IMR-90 (cell line): ENCODE measurements around the gene CSF2RB. TPM values are rescaled to one million over a fixed set of nuclear protein-coding genes. Genes with fewer than 3 reads are reported as not detected.

Experiments
- ATAC-seq: fragments of 200-7000 bp; cut with Tn5 transposase; 2 replicates; pipeline ENCODE4 v1.9.1; 2020; ENCODE audit warnings: low read depth, mild to moderate bottlenecking, moderate library complexity
- BruUV-seq: library from RNA; stranded (reverse); fragments of 400-500 nt; replicated peaks from 2 replicates; lab custom pipeline; 2021; lab: Mats Ljungman, UMichigan
- CTCF ChIA-PET: fragments of 300-600 bp; formaldehyde crosslinking; extraction: SDS; loops from one replicate; lab custom pipeline; 2021; ENCODE audit warnings: antibody characterized with exemption; lab: Yijun Ruan, JAX
- POLR2A ChIA-PET: fragments of 300-600 bp; sonication (Branson Sonifier 250); formaldehyde crosslinking; loops from one replicate; lab custom pipeline; 2022; ENCODE audit warnings: antibody characterized with exemption; ENCODE audit not compliant: unreplicated experiment; lab: Charles Lee
- DNase-seq: peaks from one replicate; pipeline ENCODE4 v3.0.0; 2013
- H2AFZ ChIP-seq: replicated peaks from 2 replicates; pipeline ENCODE3; 2013; ENCODE audit warnings: low read length, mild to moderate bottlenecking; ENCODE audit not compliant: poor library complexity
- H2AK5ac ChIP-seq: 2 replicates; pipeline ENCODE4 v1.6.1; 2013; ENCODE audit warnings: low read depth, low read length, inconsistent platforms
- H2AK9ac ChIP-seq: replicated peaks from 2 replicates; pipeline ENCODE3; 2013; ENCODE audit warnings: mild to moderate bottlenecking, low read depth, low read length, moderate library complexity; ENCODE audit not compliant: poor library complexity
- H2BK120ac ChIP-seq: 2 replicates; pipeline ENCODE4 v1.6.1; 2013; ENCODE audit warnings: low read depth, low read length, inconsistent platforms
- H2BK15ac ChIP-seq: 3 replicates; pipeline ENCODE4 v1.6.1; 2013; ENCODE audit warnings: low read depth, low read length, inconsistent platforms
- H2BK20ac ChIP-seq: 2 replicates; pipeline ENCODE4 v1.6.1; 2013; ENCODE audit warnings: low read depth, mild to moderate bottlenecking, inconsistent platforms, low read length, moderate library complexity
- H2BK5ac ChIP-seq: 2 replicates; pipeline ENCODE4 v1.6.1; 2013; ENCODE audit warnings: mild to moderate bottlenecking, low read depth, low read length, inconsistent platforms; ENCODE audit not compliant: poor library complexity, severe bottlenecking
- H3K14ac ChIP-seq: replicated peaks from 2 replicates; pipeline ENCODE4 v1.6.1; 2013; ENCODE audit warnings: low read depth, low read length, inconsistent platforms
- H3K18ac ChIP-seq: 2 replicates; pipeline ENCODE4 v1.6.1; 2013; ENCODE audit warnings: low read depth, low read length, control low read depth
- H3K23ac ChIP-seq: 2 replicates; pipeline ENCODE4 v1.6.1; 2013; ENCODE audit warnings: low read depth, low read length, inconsistent platforms
- H3K27ac ChIP-seq: 2 replicates; pipeline ENCODE4 v1.5.1; 2013; ENCODE audit warnings: mild to moderate bottlenecking, control low read depth, low read length; ENCODE audit not compliant: insufficient read depth
- H3K27me3 ChIP-seq: 2 replicates; pipeline ENCODE4 v1.6.1; 2013; ENCODE audit warnings: low read length; ENCODE audit not compliant: control insufficient read depth, insufficient read depth
- H3K36me3 ChIP-seq: 2 replicates; pipeline ENCODE4 v1.6.1; 2013; ENCODE audit warnings: low read length, mixed read lengths; ENCODE audit not compliant: control insufficient read depth, insufficient read depth
- H3K4ac ChIP-seq: 2 replicates; pipeline ENCODE4 v1.6.1; 2013; ENCODE audit warnings: low read depth, low read length, inconsistent platforms
- H3K4me1 ChIP-seq: 2 replicates; pipeline ENCODE4 v1.6.1; 2013; ENCODE audit warnings: low read length, mixed read lengths; ENCODE audit not compliant: control insufficient read depth, insufficient read depth
- H3K4me2 ChIP-seq: 2 replicates; pipeline ENCODE4 v1.6.1; 2013; ENCODE audit warnings: low read depth, mild to moderate bottlenecking, control low read depth, low read length, moderate library complexity
- H3K4me3 ChIP-seq: 2 replicates; pipeline ENCODE4 v1.5.1; 2013; ENCODE audit warnings: low read depth, mild to moderate bottlenecking, control low read depth, low read length, moderate library complexity; ENCODE audit not compliant: insufficient read depth
- H3K56ac ChIP-seq: 2 replicates; pipeline ENCODE4 v1.6.1; 2013; ENCODE audit warnings: low read length, inconsistent platforms; ENCODE audit not compliant: insufficient read depth; ENCODE audit errors: extremely low read depth
- H3K79me1 ChIP-seq, 2 experiments: 2 replicates each; pipeline ENCODE4 v1.6.1; 2013; ENCODE audit warnings: low read length in 2 of 2, inconsistent platforms in 1 of 2, low read depth in 1 of 2
- H3K9ac ChIP-seq: 2 replicates; pipeline ENCODE4 v1.6.1; 2013; ENCODE audit warnings: low read depth, low read length, control low read depth
- H3K9me1 ChIP-seq: 2 replicates; pipeline ENCODE4 v1.6.1; 2013; ENCODE audit warnings: low read length, inconsistent platforms; ENCODE audit not compliant: insufficient read depth
- H3K9me3 ChIP-seq: 2 replicates; pipeline ENCODE4 v1.6.1; 2013; ENCODE audit warnings: low read length; ENCODE audit not compliant: control insufficient read depth, insufficient read depth
- H4K20me1 ChIP-seq: 2 replicates; pipeline ENCODE4 v1.6.1; 2013; ENCODE audit warnings: low read length, inconsistent platforms; ENCODE audit not compliant: insufficient read depth
- H4K5ac ChIP-seq: 2 replicates; pipeline ENCODE4 v1.6.1; 2013; ENCODE audit warnings: mild to moderate bottlenecking, low read depth, low read length, control low read depth
- H4K8ac ChIP-seq, 2 experiments: 2 replicates each; pipeline ENCODE4 v1.6.1; 2013; ENCODE audit warnings: low read depth in 2 of 2, low read length in 2 of 2, control low read depth in 1 of 2, inconsistent platforms in 1 of 2
- H4K91ac ChIP-seq: 2 replicates; pipeline ENCODE4 v1.6.1; 2013; ENCODE audit warnings: low read depth, low read length, inconsistent platforms; ENCODE audit not compliant: insufficient read depth
- CEBPB ChIP-seq: IDR thresholded peaks from 2 replicates; pipeline ENCODE4 v1.6.1; 2012; ENCODE audit warnings: low read depth, low read length, improper control_type of control experiment
- FOS ChIP-seq: fragments of 150-350 bp; IDR thresholded peaks from 2 replicates; pipeline ENCODE4 v1.6.1; 2016; ENCODE audit warnings: low read depth, low read length
- MAFK ChIP-seq: IDR thresholded peaks from 2 replicates; pipeline ENCODE4 v1.6.1; 2012; ENCODE audit warnings: low read depth, low read length, improper control_type of control experiment
- MXI1 ChIP-seq: IDR thresholded peaks from 2 replicates; pipeline ENCODE4 v1.6.1; 2012; ENCODE audit warnings: low read depth, mild to moderate bottlenecking, low read length, moderate library complexity, borderline replicate concordance
- POLR2A ChIP-seq: IDR thresholded peaks from 2 replicates; pipeline ENCODE4 v1.6.1; 2012; ENCODE audit warnings: mild to moderate bottlenecking, low read depth, low read length
- RAD21 ChIP-seq: IDR thresholded peaks from 2 replicates; pipeline ENCODE4 v1.6.1; 2012; ENCODE audit warnings: low read length, improper control_type of control experiment
- RCOR1 ChIP-seq: IDR thresholded peaks from 2 replicates; pipeline ENCODE4 v1.6.1; 2012; ENCODE audit warnings: mild to moderate bottlenecking, low read length, improper control_type of control experiment; ENCODE audit not compliant: insufficient replicate concordance
- SMC3 ChIP-seq: fragments of 150-350 bp; IDR thresholded peaks from 2 replicates; pipeline ENCODE4 v1.6.1; 2016; ENCODE audit warnings: low read depth, mild to moderate bottlenecking, antibody characterized with exemption, low read length, moderate library complexity
- WGBS, 2 experiments: methylation state at CpG; one replicate each; pipeline versions ENCODE4 v1.1.5 to v1.1.7; 2013; ENCODE audit warnings: missing lambda C conversion rate in 2 of 2; ENCODE audit not compliant: insufficient read length in 1 of 2; ENCODE audit errors: extremely low coverage in 2 of 2; 5-methylcytosine and 5-hydroxymethylcytosine counted together
- dilution Hi-C: fragments of 300-500 bp; cut with HindIII; formaldehyde crosslinking; loops from one replicate; pipeline ENCODE4 v1.14.3; 2018; ENCODE audit warnings: low sequenced_read_pairs; ENCODE audit not compliant: unreplicated experiment
- in situ Hi-C: fragments of 300-500 bp; cut with MboI; formaldehyde crosslinking; loops from 3 replicates; pipeline ENCODE4 v1.14.3; 2019; ENCODE audit warnings: low sequenced_read_pairs, inconsistent platforms, mixed read lengths
- intact Hi-C: fragments of 100-400 bp; cut with micrococcal nuclease; formaldehyde crosslinking; loops from 2 replicates; pipeline ENCODE4 v1.10.0; 2022
- polyA plus RNA-seq, 3 experiments: library from polyadenylated mRNA; depleted of rRNA; stranded (reverse); fragments of >200 nt; gene quantifications; 2 replicates each; pipeline ENCODE4 v1.2.3, GENCODE V29; 2012; ENCODE audit warnings: low replicate concordance in 1 of 3
- total RNA-seq: library from RNA; depleted of rRNA; stranded (reverse); fragments of >200 nt; gene quantifications from 2 replicates; pipeline ENCODE4 v1.2.3, GENCODE V29; 2012
- TF ChIP-seq, protein P1 (sequence below): conservative IDR thresholded peaks from 2 replicates; pipeline ENCODE4 v1.5.1; 2012; ENCODE audit warnings: mild to moderate bottlenecking, low read depth, low read length, improper control_type of control experiment
- TF ChIP-seq, protein P2 (sequence below): fragments of 150-350 bp; IDR thresholded peaks from 2 replicates; pipeline ENCODE4 v1.6.1; 2016; ENCODE audit warnings: low read depth, mild to moderate bottlenecking, low read length, moderate library complexity, borderline replicate concordance

CSF2RB gene
- total and polyA plus RNA-seq, 2 of the 4 experiments (the other 2 are of a cell fraction) = not detected

DNA sequence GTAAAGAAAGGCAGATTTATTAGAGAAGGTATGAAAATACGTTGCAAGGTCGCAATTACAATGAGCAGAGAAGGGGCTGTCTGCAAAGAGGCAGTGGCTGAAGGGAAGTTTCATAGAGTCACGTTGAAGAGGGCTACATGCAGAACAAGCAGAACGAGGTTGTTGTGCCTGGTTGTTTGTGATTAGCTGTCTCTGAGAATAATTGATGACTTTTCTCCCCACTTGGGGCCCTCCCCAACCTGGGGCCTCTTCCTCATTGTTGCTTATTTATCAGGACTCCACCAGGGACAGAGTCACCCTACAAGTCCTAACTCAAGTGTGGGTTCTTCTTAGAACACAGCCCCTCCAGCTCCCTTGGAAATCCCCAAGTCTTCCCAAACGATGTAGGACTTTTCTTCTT lies 29.1 kb downstream of the CSF2RB start:
- Histone ChIP-seq H4K91ac (no peak overlapping the region), H4K20me1 (no peaks in the 10 kb centered on the region), H2BK120ac (no peak overlapping the region), H3K27ac (no peak overlapping the region), H2BK15ac (no peak overlapping the region), H3K23ac (no peak overlapping the region), H2AK5ac (no peak overlapping the region), H3K9ac (no peak overlapping the region), H2AFZ (no peak overlapping the region), H3K56ac (no peak overlapping the region), H3K79me1 (no peaks in the 10 kb centered on the region), H3K4me1 (no peaks in the 10 kb centered on the region), H3K36me3 (no peaks in the 10 kb centered on the region), H4K8ac (no peak overlapping the region), H3K27me3 (peaks cover 31% of the 10 kb centered on the region), H3K4me2 (no peak overlapping the region), H4K5ac (no peak overlapping the region), H3K4me3 (no peak overlapping the region), H2AK9ac (no peak overlapping the region), H3K9me3 (no peaks in the 10 kb centered on the region), H2BK20ac (no peak overlapping the region), H3K18ac (no peak overlapping the region), H3K9me1 (no peaks in the 10 kb centered on the region), H3K14ac (no peak overlapping the region), H2BK5ac (no peak overlapping the region), H3K4ac (no peak overlapping the region)
- 33% methylated on average over 2 of the region's 5 CpGs; no CpG with 5 or more reads in 1 of the 2 experiments for WGBS, 2 experiments
- in situ Hi-C loops = no loop called here
- ChIA-PET CTCF (no interaction called here), POLR2A (no interaction called here)
- intact Hi-C loops = no loop called here
- dilution Hi-C loops = no loop called here
- ATAC-seq (no peak), DNase-seq (no peak)
- TF ChIP-seq FOS = no peak
- TF ChIP-seq RAD21 = no peak
- no peak for TF ChIP-seq SMC3
- TF ChIP-seq CEBPB = no peak
- no peak for TF ChIP-seq MAFK
- no peak for TF ChIP-seq RCOR1
- TF ChIP-seq, protein P1, sequence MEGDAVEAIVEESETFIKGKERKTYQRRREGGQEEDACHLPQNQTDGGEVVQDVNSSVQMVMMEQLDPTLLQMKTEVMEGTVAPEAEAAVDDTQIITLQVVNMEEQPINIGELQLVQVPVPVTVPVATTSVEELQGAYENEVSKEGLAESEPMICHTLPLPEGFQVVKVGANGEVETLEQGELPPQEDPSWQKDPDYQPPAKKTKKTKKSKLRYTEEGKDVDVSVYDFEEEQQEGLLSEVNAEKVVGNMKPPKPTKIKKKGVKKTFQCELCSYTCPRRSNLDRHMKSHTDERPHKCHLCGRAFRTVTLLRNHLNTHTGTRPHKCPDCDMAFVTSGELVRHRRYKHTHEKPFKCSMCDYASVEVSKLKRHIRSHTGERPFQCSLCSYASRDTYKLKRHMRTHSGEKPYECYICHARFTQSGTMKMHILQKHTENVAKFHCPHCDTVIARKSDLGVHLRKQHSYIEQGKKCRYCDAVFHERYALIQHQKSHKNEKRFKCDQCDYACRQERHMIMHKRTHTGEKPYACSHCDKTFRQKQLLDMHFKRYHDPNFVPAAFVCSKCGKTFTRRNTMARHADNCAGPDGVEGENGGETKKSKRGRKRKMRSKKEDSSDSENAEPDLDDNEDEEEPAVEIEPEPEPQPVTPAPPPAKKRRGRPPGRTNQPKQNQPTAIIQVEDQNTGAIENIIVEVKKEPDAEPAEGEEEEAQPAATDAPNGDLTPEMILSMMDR = no peak
- no peak for TF ChIP-seq POLR2A
- TF ChIP-seq MXI1 = no peak
- TF ChIP-seq, protein P2, sequence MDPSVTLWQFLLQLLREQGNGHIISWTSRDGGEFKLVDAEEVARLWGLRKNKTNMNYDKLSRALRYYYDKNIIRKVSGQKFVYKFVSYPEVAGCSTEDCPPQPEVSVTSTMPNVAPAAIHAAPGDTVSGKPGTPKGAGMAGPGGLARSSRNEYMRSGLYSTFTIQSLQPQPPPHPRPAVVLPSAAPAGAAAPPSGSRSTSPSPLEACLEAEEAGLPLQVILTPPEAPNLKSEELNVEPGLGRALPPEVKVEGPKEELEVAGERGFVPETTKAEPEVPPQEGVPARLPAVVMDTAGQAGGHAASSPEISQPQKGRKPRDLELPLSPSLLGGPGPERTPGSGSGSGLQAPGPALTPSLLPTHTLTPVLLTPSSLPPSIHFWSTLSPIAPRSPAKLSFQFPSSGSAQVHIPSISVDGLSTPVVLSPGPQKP = no peak
- no TSS peak for BruUV-seq
